ENCODE measurements around the gene PITPNC1. TPM values are rescaled to one million over a fixed set of nuclear protein-coding genes. Genes with fewer than 3 reads are reported as not detected.

The PITPNC1 gene
- total RNA-seq, 1 experiment from 2014 or later, result 20.8 TPM

DNA sequence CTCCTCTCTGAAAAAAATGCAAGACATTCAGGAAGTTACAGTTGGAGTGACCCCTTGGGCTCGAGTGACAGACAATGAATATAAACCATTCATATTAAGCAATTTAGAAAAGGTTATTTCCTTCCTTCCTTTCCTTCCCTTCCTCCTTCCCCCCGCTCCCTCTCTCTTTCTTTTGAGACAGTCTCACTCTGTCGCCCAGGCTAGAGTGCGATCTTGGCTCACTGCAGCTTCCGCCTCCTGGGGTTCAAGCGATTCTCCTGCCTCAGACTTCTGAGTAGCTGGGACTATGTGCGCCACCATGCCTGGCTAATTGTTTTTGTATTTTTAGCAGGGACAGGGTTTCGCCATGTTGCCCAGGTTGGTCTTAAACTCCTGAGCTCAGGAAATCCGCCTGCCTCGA, 23.9 kb upstream of the PITPNC1 start:
- POLR2A ChIA-PET, result no interaction called here
- no peaks in the 10 kb centered on the region for H3K9me3 ChIP-seq (ENCODE audit: control insufficient read depth, insufficient read depth, low read depth, low read length)
- H3K36me3 ChIP-seq (ENCODE audit: control insufficient read depth, insufficient read depth, low read length), result peaks cover 31% of the 10 kb centered on the region
- intact Hi-C loops (cut with micrococcal nuclease; ENCODE audit: unreplicated experiment), result no loop called here
- no TSS peak for BruUV-seq (replicated peaks)
- no peaks in the 10 kb centered on the region for H3K4me1 ChIP-seq (ENCODE audit: control insufficient read depth, insufficient read depth, low read length)
- TF ChIP-seq REST (IDR thresholded peaks at IDR 0.05; ENCODE audit: insufficient read depth in 1 of 2, low read depth in 2 of 2, low read length in 1 of 2), result no peak
- TF ChIP-seq TCF7L2 (IDR thresholded peaks at IDR 0.05; ENCODE audit: low read depth, low read length), result no peak
- no peak for TF ChIP-seq CTCF (IDR thresholded peaks at IDR 0.05)
- TF ChIP-seq POLR2AphosphoS5 (IDR thresholded peaks at IDR 0.05; ENCODE audit: low read depth, low read length), result no peak
- no peak for TF ChIP-seq SIN3A (IDR thresholded peaks at IDR 0.05; ENCODE audit: borderline replicate concordance, insufficient read depth, low read depth, low read length)
- H3K27ac ChIP-seq (ENCODE audit: low read length), result no peak overlapping the region
- DNase-seq (ENCODE audit: low read depth, low spot score) (no peak), ATAC-seq (no peak)
- in situ Hi-C loops (cut with HindIII; ENCODE audit: low pct_unique_long_range_greater_than_20kb, low sequenced_read_pairs), result no loop called here
- CTCF ChIA-PET, result no interaction called here
- no peak overlapping the region for H3K4me3 ChIP-seq (ENCODE audit: low read depth in 2 of 2, low read length in 2 of 2)
- H3K27me3 ChIP-seq (ENCODE audit: control insufficient read depth, insufficient read depth, low read length), result no peaks in the 10 kb centered on the region

DNA sequence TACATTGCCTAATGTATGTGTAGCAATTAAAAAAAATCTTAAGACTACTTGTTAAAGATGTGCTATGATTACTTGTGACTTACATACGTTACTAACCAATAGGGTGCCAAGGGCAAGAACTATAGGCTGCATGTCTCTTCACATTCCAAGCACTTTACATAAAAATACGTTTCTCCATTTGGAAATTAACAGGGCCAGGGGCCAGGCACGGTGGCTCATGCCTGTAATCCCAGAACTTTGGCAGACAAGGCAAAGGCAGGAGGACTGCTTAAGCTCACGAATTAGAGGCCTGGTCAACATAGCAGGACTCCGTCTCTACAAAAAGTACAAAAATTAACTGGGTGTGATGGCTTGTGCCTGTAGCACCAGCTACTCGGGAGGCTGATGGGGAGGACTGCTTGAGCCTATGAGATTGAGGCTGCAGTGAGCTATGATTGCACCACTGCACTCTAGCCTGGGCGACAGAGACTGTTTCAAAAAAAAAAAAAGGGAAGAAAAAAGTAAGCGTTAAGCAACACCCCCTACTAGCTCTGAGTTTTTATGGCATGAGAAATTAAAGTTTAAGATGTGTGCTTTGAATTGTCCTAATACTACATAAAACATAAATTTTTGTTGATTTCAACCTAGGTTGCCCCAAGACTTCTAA, 23.0 kb upstream of the PITPNC1 start:
- ChIA-PET POLR2A (no interaction called here), CTCF (interaction anchor here (0.6 kb wide), 1 partner anchor 98 kb away, joined by 3 read pairs; no protein-coding TSS in a partner anchor)
- intact Hi-C loops (cut with micrococcal nuclease; ENCODE audit: unreplicated experiment) (no loop called here), in situ Hi-C loops (cut with HindIII; ENCODE audit: low pct_unique_long_range_greater_than_20kb, low sequenced_read_pairs) (no loop called here)
- DNase-seq (ENCODE audit: low read depth, low spot score) (no peak), ATAC-seq (no peak)
- H3K9me3 ChIP-seq (ENCODE audit: control insufficient read depth, insufficient read depth, low read depth, low read length), result no peaks in the 10 kb centered on the region
- no peaks in the 10 kb centered on the region for H3K4me1 ChIP-seq (ENCODE audit: control insufficient read depth, insufficient read depth, low read length)
- no TSS peak for BruUV-seq (replicated peaks)
- H3K4me3 ChIP-seq (ENCODE audit: low read depth in 2 of 2, low read length in 2 of 2), result no peak overlapping the region
- H3K27me3 ChIP-seq (ENCODE audit: control insufficient read depth, insufficient read depth, low read length), result no peaks in the 10 kb centered on the region
- TF ChIP-seq REST (IDR thresholded peaks at IDR 0.05; ENCODE audit: insufficient read depth in 1 of 2, low read depth in 2 of 2, low read length in 1 of 2), result no peak
- no peak for TF ChIP-seq CTCF (IDR thresholded peaks at IDR 0.05)
- no peak for TF ChIP-seq TCF7L2 (IDR thresholded peaks at IDR 0.05; ENCODE audit: low read depth, low read length)
- no peak for TF ChIP-seq POLR2AphosphoS5 (IDR thresholded peaks at IDR 0.05; ENCODE audit: low read depth, low read length)
- TF ChIP-seq SIN3A (IDR thresholded peaks at IDR 0.05; ENCODE audit: borderline replicate concordance, insufficient read depth, low read depth, low read length), result no peak
- H3K36me3 ChIP-seq (ENCODE audit: control insufficient read depth, insufficient read depth, low read length), result peaks cover 29% of the 10 kb centered on the region
- H3K27ac ChIP-seq (ENCODE audit: low read length), result no peak overlapping the region

Measured in Panc1 (cell line).